Measurements from ENCODE around the gene LRRC4C.

DNA sequence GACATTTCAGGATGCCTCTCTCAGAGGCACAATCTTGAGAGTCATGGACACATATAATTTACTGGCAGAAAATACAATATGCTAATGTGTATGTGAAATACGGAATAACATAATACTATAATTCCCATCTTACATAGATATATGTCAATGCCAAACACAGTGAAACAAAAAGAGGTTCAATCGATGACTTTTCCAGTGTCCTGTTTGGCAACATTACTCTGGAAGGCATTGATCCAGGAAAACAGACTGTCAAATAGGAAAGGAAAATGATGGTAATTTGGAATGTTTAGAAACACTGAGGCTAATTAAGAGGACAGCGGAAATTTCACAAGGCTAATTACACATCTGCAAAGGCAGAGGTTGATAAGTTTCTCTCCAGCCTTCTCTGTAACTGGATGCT is 942.3 kb downstream of the LRRC4C start:
- TF ChIP-seq, protein P1, sequence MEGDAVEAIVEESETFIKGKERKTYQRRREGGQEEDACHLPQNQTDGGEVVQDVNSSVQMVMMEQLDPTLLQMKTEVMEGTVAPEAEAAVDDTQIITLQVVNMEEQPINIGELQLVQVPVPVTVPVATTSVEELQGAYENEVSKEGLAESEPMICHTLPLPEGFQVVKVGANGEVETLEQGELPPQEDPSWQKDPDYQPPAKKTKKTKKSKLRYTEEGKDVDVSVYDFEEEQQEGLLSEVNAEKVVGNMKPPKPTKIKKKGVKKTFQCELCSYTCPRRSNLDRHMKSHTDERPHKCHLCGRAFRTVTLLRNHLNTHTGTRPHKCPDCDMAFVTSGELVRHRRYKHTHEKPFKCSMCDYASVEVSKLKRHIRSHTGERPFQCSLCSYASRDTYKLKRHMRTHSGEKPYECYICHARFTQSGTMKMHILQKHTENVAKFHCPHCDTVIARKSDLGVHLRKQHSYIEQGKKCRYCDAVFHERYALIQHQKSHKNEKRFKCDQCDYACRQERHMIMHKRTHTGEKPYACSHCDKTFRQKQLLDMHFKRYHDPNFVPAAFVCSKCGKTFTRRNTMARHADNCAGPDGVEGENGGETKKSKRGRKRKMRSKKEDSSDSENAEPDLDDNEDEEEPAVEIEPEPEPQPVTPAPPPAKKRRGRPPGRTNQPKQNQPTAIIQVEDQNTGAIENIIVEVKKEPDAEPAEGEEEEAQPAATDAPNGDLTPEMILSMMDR (IDR thresholded peaks at IDR 0.05), result no peak
- TF ChIP-seq POLR2A (IDR thresholded peaks at IDR 0.05), result no peak

Measured in Peyer's patch (tissue), 4 donors.